PFSK-1 (cell line): Measurements from ENCODE around the gene RBM33.

Experiments used
- POLR2AphosphoS5 ChIP-seq: IDR thresholded peaks from 2 replicates; pipeline ENCODE4 v1.6.1; 2012; ENCODE audit warnings: low read depth, mild to moderate bottlenecking, control low read depth, low read length, moderate library complexity
- REST ChIP-seq, 2 experiments: IDR thresholded peaks; 2 replicates each; pipeline versions ENCODE4 v1.6.1 to v1.8.0; 2011 to 2012; ENCODE audit warnings: low read depth in 2 of 2, low read length in 2 of 2, control low read depth in 1 of 2, inconsistent platforms in 1 of 2, mild to moderate bottlenecking in 1 of 2, moderate library complexity in 1 of 2; ENCODE audit not compliant: insufficient read depth in 1 of 2
- TAF1 ChIP-seq: IDR thresholded peaks from 2 replicates; pipeline ENCODE4 v1.6.1; 2012; ENCODE audit warnings: low read length, control low read depth, borderline replicate concordance; ENCODE audit not compliant: insufficient read depth

DNA sequence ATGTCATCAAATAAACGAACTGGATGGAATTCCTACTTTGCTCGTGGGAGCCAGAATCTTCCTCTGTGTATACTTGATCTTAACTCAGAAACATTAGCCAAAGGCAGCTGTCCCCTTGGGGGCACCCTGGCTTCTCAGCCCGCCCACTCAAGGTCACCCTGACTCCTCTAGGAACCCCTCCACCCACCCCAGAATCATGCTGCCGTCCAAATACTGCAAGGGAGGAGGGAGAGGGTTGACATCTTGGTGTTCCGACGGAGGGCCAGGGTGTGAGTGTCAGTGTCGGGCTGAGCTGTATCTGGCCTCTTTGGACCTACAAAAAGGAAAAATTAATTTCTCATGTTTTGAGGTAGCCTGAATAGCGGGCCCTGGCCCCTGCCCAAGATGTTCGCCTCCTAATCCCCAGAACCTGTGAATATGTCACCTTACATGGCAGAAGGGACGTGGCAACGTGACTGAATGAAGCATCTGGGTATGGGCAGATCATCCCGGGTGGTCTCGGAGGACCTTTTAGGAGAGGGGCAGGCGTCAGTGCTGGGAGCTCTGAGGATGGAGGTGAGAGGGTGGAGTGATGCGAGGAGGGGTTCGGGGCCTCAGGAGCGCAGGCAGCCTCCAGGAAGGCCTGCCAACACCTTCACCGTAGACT is 40.5 kb upstream of the RBM33 start:
- no peak for TF ChIP-seq POLR2AphosphoS5
- no peak for TF ChIP-seq REST (IDR thresholded peaks at IDR 0.05; ENCODE audit: insufficient read depth in 1 of 2, low read depth in 2 of 2, low read length in 2 of 2)
- no peak for TF ChIP-seq TAF1
